Fibroblast of skin of left quadriceps (primary cell): ENCODE results near the gene NAV1.
A peak's percentile ranks its signal among the peaks of the same experiment; 100 is the strongest.
"Not testable (repeated sequence)": the region's sequence is repeated elsewhere in the genome, so short reads cannot be mapped to it uniquely, and the experiment has no call there.

Source experiments
- DNase-seq, 2 experiments: peaks; one replicate each; pipeline ENCODE4 v3.0.0-alpha.2; 2013; ENCODE audit warnings: low read depth in 2 of 2

Gene NAV1

DNA sequence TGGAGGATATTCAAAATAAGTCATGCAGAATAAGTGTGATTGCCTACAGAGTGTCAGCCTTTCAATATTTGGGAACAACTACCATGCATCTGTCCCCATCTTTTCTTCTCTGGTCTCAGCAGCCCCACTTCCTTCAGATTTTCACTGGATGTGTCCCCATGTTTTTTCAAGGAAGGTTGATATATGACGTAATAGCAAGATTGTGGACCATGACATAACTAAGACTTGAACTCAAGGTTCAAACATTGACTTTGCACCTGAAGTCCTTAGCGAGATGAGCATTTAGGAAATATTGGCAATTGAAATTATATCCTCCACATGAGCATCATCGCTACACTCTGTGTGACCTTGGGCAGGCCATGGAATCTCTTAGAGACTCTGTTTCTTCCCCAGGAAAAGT is 5.8 kb downstream of the NAV1 start:
- no peak for DNase-seq

GRCh38 chr1:201545851-201546492 is 7.0 kb downstream of the NAV1 start:
- DNase-seq, result no peak

- DNase-seq, result not testable (repeated sequence)
These were observed 10.6 kb downstream of the NAV1 start for GRCh38 chr1:201549522-201549921.

GRCh38 chr1:201551096-201551495 is 12.2 kb downstream of the NAV1 start:
- DNase-seq, result no peak

DNA sequence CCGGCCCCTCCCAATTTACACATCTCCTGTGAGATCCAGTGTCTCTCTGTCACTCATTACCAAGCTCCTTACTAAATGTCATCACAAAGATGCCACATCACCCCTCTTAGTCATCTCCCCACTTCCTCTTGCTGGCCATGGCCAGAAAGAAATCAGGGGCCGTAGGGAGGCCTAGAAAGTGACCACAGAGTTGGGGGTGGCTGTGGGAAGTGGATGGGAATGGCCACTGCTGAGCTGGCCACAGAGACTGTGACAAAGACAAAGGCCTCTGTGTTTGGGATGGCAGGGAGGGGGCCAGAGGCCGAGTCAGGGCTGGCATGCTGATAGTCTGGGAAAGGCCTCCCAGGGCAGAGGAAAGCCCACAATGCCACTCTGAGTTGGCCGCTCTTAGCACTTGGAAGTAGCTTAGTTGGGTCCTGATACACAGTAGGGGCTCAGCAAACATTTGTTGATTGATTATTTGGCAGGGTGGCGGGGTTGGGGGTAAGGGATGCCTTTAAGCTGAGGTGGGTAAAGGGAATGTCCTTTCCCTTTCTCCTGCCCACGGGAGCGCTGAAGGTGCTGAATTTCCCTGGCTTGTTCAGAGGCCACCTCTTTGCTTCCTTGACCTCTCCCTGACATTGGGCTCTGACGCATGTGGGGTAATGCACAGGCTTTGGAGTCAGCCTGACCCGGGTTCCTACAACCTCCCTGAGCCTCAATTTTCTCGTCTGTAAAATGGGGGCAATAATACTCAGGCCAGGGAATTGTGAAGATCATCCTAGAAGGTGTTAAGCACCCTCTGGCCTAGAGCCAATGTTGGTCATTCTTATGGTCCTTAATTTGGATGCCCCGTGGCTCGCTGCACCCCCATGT is 13.2 kb downstream of the NAV1 start:
- DNase-seq, result no peak

GRCh38 chr1:201552941-201553351 is 14.0 kb downstream of the NAV1 start:
- no peak for DNase-seq

DNA sequence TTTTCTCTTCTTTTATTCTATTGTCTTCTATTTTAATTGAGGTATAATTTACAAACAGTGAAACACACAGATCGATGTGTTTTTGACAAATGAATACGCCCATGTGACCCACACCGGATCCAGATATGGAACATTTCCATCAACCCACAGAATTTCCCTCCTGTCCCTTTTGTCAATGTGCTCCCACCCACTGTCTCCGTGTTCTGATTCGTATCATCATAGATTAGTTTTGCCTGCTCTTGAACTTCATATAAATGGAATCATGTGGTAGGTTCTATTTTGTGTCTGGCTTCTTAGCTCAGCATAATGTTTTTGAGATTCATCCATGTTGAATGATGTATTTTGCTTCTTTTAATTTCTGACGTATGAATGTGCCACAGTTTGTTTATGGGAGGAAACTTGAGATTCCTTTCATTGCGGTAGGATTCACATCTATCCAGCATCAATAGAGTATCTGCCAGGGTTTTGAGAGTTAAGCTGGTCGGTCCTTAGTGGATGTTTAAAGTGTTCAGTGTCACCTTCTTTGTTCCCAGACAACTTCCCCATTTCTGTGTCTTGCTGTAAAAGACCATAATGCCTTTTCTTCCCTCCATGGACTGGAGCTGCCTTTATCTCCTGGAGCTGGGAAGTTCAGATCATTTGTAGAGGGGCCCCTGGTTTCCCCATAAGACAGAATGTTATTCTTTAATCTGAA is 14.7 kb downstream of the NAV1 start:
- no peak for DNase-seq

- no peak for DNase-seq
These were observed 15.3 kb downstream of the NAV1 start for GRCh38 chr1:201554190-201554600.

- DNase-seq, result no peak
These were observed 16.1 kb downstream of the NAV1 start for GRCh38 chr1:201554789-201555592.

DNA sequence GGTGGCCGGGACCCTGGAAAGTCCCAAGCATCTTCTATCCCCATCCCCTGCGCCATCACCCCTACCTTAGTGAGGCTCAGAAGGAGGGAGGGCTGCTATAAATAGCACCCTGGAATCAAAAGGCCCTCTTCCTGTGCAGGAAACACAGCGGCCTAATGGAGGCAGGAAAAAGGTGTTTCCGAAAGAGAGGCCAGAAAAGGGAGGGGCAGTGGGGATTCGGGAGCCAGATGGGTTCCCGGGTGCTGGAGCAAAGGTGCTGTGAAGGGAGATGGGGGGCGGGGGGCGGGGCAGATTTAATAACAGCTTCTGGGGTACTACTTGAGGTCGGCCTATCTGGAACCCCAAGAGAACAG is 16.6 kb downstream of the NAV1 start:
- DNase-seq, result no peak

GRCh38 chr1:201556841-201557571 is 18.1 kb downstream of the NAV1 start:
- DNase-seq, result no peak

GRCh38 chr1:201557572-201557958 is 18.6 kb downstream of the NAV1 start:
- no peak for DNase-seq

- peak in 1 of 2 experiments; percentile 64 for DNase-seq
These were observed 20.8 kb downstream of the NAV1 start for GRCh38 chr1:201559679-201560162.

DNA sequence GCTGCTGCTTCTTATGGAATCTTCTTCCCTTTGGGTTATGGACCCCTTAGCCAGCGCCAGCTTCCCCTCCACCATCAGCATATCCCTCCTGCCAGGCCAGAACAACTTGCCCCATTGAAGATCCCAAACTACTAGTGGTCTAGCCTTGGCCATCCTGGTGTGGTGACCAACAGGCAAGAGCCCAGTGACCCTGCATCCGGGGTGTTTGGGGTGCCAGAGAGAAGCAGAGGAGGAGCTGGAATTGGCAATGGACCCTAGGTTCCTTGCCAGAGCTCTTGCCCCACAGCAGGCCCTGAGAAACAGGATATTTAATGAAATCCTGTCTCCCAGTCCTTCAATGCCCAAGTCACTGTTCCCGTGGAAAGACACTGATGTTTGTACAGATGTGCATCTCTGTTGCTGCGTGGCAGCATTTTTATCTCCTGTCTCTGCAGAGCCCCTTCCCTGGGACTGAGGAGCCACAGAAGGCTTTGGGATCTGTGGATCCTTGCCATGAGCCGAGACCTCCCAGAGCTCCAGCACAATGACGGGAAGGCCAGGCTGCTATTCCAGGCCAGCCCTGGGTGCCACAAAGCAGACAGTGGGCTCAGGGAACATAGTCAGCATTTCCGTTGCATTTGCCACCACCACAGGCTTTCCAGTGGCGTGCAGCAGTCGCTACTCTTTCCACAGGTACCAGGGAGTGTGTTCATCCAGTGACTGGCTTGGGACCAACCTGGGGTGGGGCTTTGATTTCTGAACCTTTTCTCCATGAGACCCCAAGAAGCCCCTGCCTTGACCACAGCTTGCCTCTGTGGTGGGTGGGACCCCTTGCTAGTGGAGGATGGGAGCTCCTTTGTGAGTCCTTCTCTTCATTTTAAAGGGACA is 21.6 kb downstream of the NAV1 start:
- DNase-seq, result no peak

- DNase-seq, result no peak
These were observed 22.3 kb downstream of the NAV1 start for GRCh38 chr1:201561195-201561564.

DNA sequence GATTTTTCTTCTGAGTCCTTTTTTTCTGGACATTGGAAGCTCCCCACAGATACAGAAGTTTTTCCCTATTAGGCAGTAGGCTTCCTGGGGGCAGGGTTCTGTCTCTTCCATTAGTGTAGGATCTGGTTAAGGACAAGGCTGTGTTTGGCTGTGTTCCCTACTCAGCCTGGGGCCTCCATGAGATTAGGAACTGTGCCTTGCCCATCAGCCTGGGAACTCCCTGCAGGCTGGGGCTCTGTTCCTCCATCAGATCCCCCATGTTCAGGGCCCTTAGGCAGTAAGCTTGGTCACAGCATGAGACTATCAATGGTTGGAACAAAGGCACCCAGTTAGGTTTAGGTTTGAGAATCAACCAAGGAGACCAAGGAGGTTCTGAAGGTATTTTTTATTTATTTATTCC is 22.7 kb downstream of the NAV1 start:
- DNase-seq, result no peak

- DNase-seq, result peak; percentile 90
These were observed 23.3 kb downstream of the NAV1 start for GRCh38 chr1:201562257-201562656.

DNA sequence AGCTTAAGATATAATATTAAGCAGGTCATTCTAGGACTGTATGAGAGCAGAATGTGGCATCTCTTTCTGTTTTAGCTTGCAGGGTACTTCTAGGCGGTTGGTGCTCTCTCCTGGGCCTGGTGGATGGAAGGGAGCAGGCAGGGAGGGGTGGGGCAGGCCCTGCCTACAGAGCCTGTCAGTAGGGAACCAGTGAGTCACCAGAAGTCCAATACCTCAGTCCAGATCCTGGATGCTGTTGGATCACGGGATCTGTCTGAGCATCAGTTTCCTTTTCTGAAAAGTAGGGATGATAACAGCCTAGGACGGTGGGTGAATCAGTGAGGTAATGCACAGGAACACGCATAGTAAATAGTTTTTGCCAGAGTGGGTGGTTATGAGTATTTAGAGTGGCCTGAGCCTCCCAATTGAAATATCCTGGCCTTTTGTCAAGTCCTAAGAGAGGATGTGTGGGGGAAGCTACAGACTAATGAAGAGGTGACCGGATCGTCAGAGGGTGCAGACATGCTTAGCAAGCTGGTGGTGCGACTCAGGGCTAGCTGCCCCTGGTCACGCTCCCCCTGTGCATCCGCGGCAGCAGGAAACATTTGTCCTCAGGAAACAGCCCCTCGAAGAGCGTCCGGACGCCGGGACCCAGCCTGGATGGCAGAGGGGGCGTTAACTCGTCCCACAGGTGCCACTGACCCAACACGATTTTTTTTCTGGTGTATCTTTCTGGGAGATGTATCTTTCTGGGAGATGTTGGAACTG is 23.9 kb downstream of the NAV1 start:
- DNase-seq, result peak; percentile 75 to 79

DNA sequence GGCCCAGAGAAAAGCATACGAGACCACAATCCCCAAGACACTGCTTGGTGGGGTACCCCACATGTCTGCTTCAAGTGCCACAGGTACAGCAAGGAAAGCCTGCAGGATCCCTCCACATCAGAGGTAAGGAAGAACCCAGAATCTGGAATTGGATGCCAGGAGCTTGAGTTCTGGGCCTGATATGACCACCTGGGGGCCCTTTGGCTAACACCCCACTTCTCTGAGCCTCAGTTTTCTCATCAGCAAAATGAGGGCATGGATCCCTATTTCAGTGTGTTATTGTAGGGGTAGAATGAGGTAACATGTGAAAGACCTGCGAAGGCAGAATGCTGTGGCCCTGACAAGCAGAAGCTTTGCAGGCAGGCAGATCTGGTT is 24.5 kb downstream of the NAV1 start:
- DNase-seq, result no peak

- no peak for DNase-seq
These were observed 25.0 kb downstream of the NAV1 start for GRCh38 chr1:201563941-201564340.
